H1 (cell line): ENCODE results near the gene PHACTR2. TPM values are rescaled to one million over a fixed set of nuclear protein-coding genes. Genes with fewer than 3 reads are reported as not detected.

Source experiments
- CTCF ChIA-PET: fragments of 300-600 bp; sonication (Branson Sonifier 250); formaldehyde crosslinking; loops from one replicate; lab custom pipeline; 2021; ENCODE audit not compliant: partially characterized antibody; lab: Charles Lee
- POLR2A ChIA-PET: fragments of 300-600 bp; sonication (Branson Sonifier 250); formaldehyde crosslinking; loops from one replicate; lab custom pipeline; 2021; ENCODE audit warnings: inconsistent platforms; ENCODE audit not compliant: partially characterized antibody; lab: Charles Lee
- DNase-seq, 2 experiments: peaks; one replicate each; pipeline versions ENCODE4 v3.0.0 to v3.0.0-alpha.2; 2010 to 2022; ENCODE audit warnings: low spot score in 2 of 2, low read depth in 1 of 2, mixed read lengths in 1 of 2
- FAIRE-seq: peaks from 2 replicates; lab custom pipeline; 2011; peaks lifted over from hg19 to GRCh38; lab: Jason Lieb, UNC
- H2AFZ ChIP-seq: 2 replicates; pipeline ENCODE4 v1.8.1; 2012; ENCODE audit warnings: low read length, inconsistent platforms
- H2AK5ac ChIP-seq: 2 replicates; pipeline ENCODE4 v1.6.1; 2013; ENCODE audit warnings: low read depth, low read length
- H2BK120ac ChIP-seq: replicated peaks from 2 replicates; pipeline ENCODE3; 2013; ENCODE audit warnings: low read depth, low read length, inconsistent platforms
- H2BK12ac ChIP-seq: 2 replicates; pipeline ENCODE4 v1.6.1; 2013; ENCODE audit warnings: low read depth, low read length
- H2BK15ac ChIP-seq: 2 replicates; pipeline ENCODE4 v1.6.1; 2013; ENCODE audit warnings: low read length
- H2BK20ac ChIP-seq: 2 replicates; pipeline ENCODE4 v1.6.1; 2013; ENCODE audit warnings: low read length
- H2BK5ac ChIP-seq: 2 replicates; pipeline ENCODE4 v1.6.1; 2013; ENCODE audit warnings: low read depth, low read length
- H3K14ac ChIP-seq: 2 replicates; pipeline ENCODE4 v1.6.1; 2013; ENCODE audit warnings: inconsistent platforms; ENCODE audit not compliant: insufficient read length
- H3K18ac ChIP-seq: 2 replicates; pipeline ENCODE4 v1.6.1; 2013; ENCODE audit warnings: low read length; ENCODE audit errors: extremely low read depth
- H3K23ac ChIP-seq: 2 replicates; pipeline ENCODE4 v1.6.1; 2013; ENCODE audit warnings: inconsistent platforms; ENCODE audit not compliant: insufficient read length
- H3K23me2 ChIP-seq: 2 replicates; pipeline ENCODE4 v1.6.1; 2013; ENCODE audit warnings: low read depth, low read length
- H3K27ac ChIP-seq: 2 replicates; pipeline ENCODE4 v1.6.1; 2011; ENCODE audit warnings: low read depth, low read length, inconsistent platforms
- H3K27me3 ChIP-seq, 4 experiments: replicated peaks in 1 of 4; 1 replicate in 1 of 4; 2 replicates in 3 of 4; pipeline versions ENCODE4 v1.6.1 to v1.8.1; 2011 to 2013; ENCODE audit warnings: low read length in 3 of 4, mild to moderate bottlenecking in 3 of 4, inconsistent platforms in 2 of 4, mixed read lengths in 2 of 4, moderate library complexity in 1 of 4; ENCODE audit not compliant: control insufficient read depth in 3 of 4, insufficient read depth in 3 of 4; ENCODE audit errors: extremely low read depth in 1 of 4
- H3K36me3 ChIP-seq, 4 experiments: 2 replicates each; pipeline versions ENCODE4 v1.6.1 to v1.8.1; 2011 to 2013; ENCODE audit warnings: mild to moderate bottlenecking in 4 of 4, low read length in 3 of 4, moderate library complexity in 2 of 4, control low read depth in 1 of 4, inconsistent platforms in 1 of 4; ENCODE audit not compliant: insufficient read depth in 4 of 4, control insufficient read depth in 2 of 4
- H3K4ac ChIP-seq: replicated peaks from 2 replicates; pipeline ENCODE3; 2013; ENCODE audit warnings: low read length, low read depth, mixed read lengths, inconsistent platforms; ENCODE audit not compliant: insufficient read length
- H3K4me1 ChIP-seq, 4 experiments: replicated peaks in 1 of 4; 1 replicate in 1 of 4; 2 replicates in 3 of 4; pipeline versions ENCODE4 v1.6.1 to v1.8.1; 2011 to 2013; ENCODE audit warnings: low read length in 3 of 4, inconsistent platforms in 2 of 4, mixed read lengths in 1 of 4; ENCODE audit not compliant: insufficient read depth in 4 of 4, control insufficient read depth in 3 of 4
- H3K4me2 ChIP-seq, 2 experiments: 2 replicates each; pipeline versions ENCODE4 v1.6.1 to v1.8.1; 2011 to 2013; ENCODE audit warnings: low read depth in 2 of 2, low read length in 2 of 2, control low read depth in 1 of 2, inconsistent platforms in 1 of 2, mild to moderate bottlenecking in 1 of 2; ENCODE audit not compliant: insufficient read depth in 1 of 2
- H3K4me3 ChIP-seq, 4 experiments: fragments of 200-600, 300-600 bp in 1 of 4; sonication (generic), shearing (Covaris generic), sonication (Bioruptor Twin) in 1 of 4; 2 replicates each; pipeline versions ENCODE4 v1.5.1 to v1.8.1; 2011 to 2016; ENCODE audit warnings: low read length in 4 of 4, low read depth in 3 of 4, control low read depth in 2 of 4, inconsistent platforms in 2 of 4, mild to moderate bottlenecking in 2 of 4, mixed read lengths in 1 of 4, moderate library complexity in 1 of 4; ENCODE audit not compliant: insufficient read depth in 2 of 4; ENCODE audit errors: extremely low read depth in 1 of 4
- H3K56ac ChIP-seq: replicated peaks from 2 replicates; pipeline ENCODE3; 2013; ENCODE audit warnings: low read depth, mild to moderate bottlenecking, mixed read lengths, low read length, inconsistent platforms; ENCODE audit not compliant: insufficient read length
- H3K79me1 ChIP-seq: 2 replicates; pipeline ENCODE4 v1.6.1; 2013; ENCODE audit warnings: low read depth, low read length, control low read depth
- H3K79me2 ChIP-seq, 2 experiments: 2 replicates each; pipeline versions ENCODE4 v1.6.1 to v1.8.1; 2012 to 2013; ENCODE audit warnings: low read length in 2 of 2, mild to moderate bottlenecking in 2 of 2, inconsistent platforms in 1 of 2; ENCODE audit not compliant: insufficient read depth in 2 of 2, control insufficient read depth in 1 of 2
- H3K9ac ChIP-seq, 4 experiments: replicated peaks in 1 of 4; 1 replicate in 1 of 4; 2 replicates in 3 of 4; pipeline versions ENCODE4 v1.6.1 to v1.8.1; 2011 to 2013; ENCODE audit warnings: low read depth in 3 of 4, low read length in 3 of 4, control low read depth in 2 of 4, mild to moderate bottlenecking in 2 of 4, moderate library complexity in 2 of 4, inconsistent platforms in 1 of 4; ENCODE audit errors: extremely low read depth in 1 of 4
- H3K9me3 ChIP-seq, 2 experiments: 2 replicates each; pipeline versions ENCODE4 v1.6.1 to v1.8.1; 2012 to 2013; ENCODE audit warnings: mild to moderate bottlenecking in 2 of 2, moderate library complexity in 2 of 2, control low read depth in 1 of 2, inconsistent platforms in 1 of 2, low read depth in 1 of 2, low read length in 1 of 2, mixed read lengths in 1 of 2; ENCODE audit not compliant: insufficient read depth in 2 of 2
- H4K20me1 ChIP-seq, 2 experiments: replicated peaks in 1 of 2; 2 replicates each; pipeline versions ENCODE3 to v1.8.1; 2011 to 2013; ENCODE audit warnings: inconsistent platforms in 2 of 2, low read length in 2 of 2, mild to moderate bottlenecking in 1 of 2; ENCODE audit not compliant: insufficient read depth in 2 of 2, control insufficient read depth in 1 of 2
- H4K5ac ChIP-seq: 2 replicates; pipeline ENCODE4 v1.6.1; 2013; ENCODE audit warnings: low read length, low read depth, mixed read lengths, inconsistent platforms; ENCODE audit not compliant: insufficient read length
- H4K8ac ChIP-seq: 2 replicates; pipeline ENCODE4 v1.8.0; 2013; ENCODE audit warnings: mild to moderate bottlenecking, moderate library complexity, low read length, inconsistent platforms; ENCODE audit not compliant: insufficient read depth; ENCODE audit errors: extremely low read depth
- H4K91ac ChIP-seq: replicated peaks from 2 replicates; pipeline ENCODE3; 2013; ENCODE audit warnings: low read length, mixed read lengths, inconsistent platforms; ENCODE audit not compliant: insufficient read length
- EGR1 ChIP-seq: IDR thresholded peaks from 2 replicates; pipeline ENCODE4 v1.6.1; 2011; ENCODE audit warnings: low read depth, low read length, borderline replicate concordance
- GABPA ChIP-seq: IDR thresholded peaks from 2 replicates; pipeline ENCODE4 v1.6.1; 2011; ENCODE audit warnings: mild to moderate bottlenecking, low read length, moderate library complexity, borderline replicate concordance; ENCODE audit not compliant: insufficient read depth
- PHF8 ChIP-seq: fragments of 200-600 bp; sonication (generic); conservative IDR thresholded peaks from 2 replicates; pipeline ENCODE4 v1.7.1; 2012; ENCODE audit warnings: low read depth, mild to moderate bottlenecking, inconsistent platforms, low read length, moderate library complexity
- SIN3A ChIP-seq, 2 experiments: IDR thresholded peaks in 1 of 2; conservative IDR thresholded peaks in 1 of 2; 2 replicates each; pipeline ENCODE4 v1.6.1; 2011 to 2012; ENCODE audit warnings: low read length in 2 of 2, improper control_type of control experiment in 1 of 2, low read depth in 1 of 2, mild to moderate bottlenecking in 1 of 2
- WGBS, 2 experiments: shearing (Covaris generic) in 1 of 2; methylation state at CpG; one replicate each; pipeline versions ENCODE4 v1.1.6 to v1.1.7; 2013 to 2015; ENCODE audit warnings: low lambda C conversion rate in 2 of 2, mixed read lengths in 2 of 2, inconsistent platforms in 1 of 2, low coverage in 1 of 2, missing lambda C conversion rate in 1 of 2; ENCODE audit not compliant: insufficient replicate concordance in 2 of 2, insufficient coverage in 1 of 2, insufficient read length in 1 of 2; ENCODE audit errors: extremely low coverage in 1 of 2, missing lambda C conversion rate in 1 of 2; 5-methylcytosine and 5-hydroxymethylcytosine counted together
- polyA plus RNA-seq, 7 experiments: library from polyadenylated mRNA; depleted of rRNA in 3 of 7; stranded (reverse) in 5 of 7; unstranded in 2 of 7; fragments of >200 nt in 5 of 7; fragments of 200-250 nt in 2 of 7; gene quantifications; 1 replicate in 5 of 7; 2 replicates in 1 of 7; 4 replicates in 1 of 7; pipeline versions ENCODE4 v1.2.1 to v1.2.3, GENCODE V29; 2011 to 2013; ENCODE audit warnings: missing spikeins in 2 of 7, mixed read lengths in 2 of 7
- total RNA-seq: library from RNA; stranded (reverse); fragmentation: NEBNext Ultra II Directional; extraction: Animal tissue kit (Norgen Biotek cat#: 25700); gene quantifications from 2 replicates; pipeline ENCODE4 v1.2.1, GENCODE V29; 2021

Gene PHACTR2
- total and polyA plus RNA-seq, 2 of the 8 experiments (the other 6 are each of a cell fraction or from before 2014, with no cell fraction given), result 16.9 to 131 TPM

GRCh38 chr6:143749891-143750290 is 72.1 kb downstream of the PHACTR2 start:
- H2BK15ac ChIP-seq, result no peak overlapping the region
- H2AFZ ChIP-seq, result no peak overlapping the region
- no peak overlapping the region for H2AK5ac ChIP-seq
- no peak overlapping the region for H3K27ac ChIP-seq
- TF ChIP-seq SIN3A (conservative IDR thresholded peaks at IDR 0.05 in 1 of 2, IDR thresholded peaks at IDR 0.05 in 1 of 2; ENCODE audit: low read depth in 1 of 2, low read length in 2 of 2) (no peak), PHF8 (no peak), GABPA (no peak), EGR1 (no peak)
- TF ChIP-seq, all 59 proteins: peak for 0
- ChIA-PET POLR2A (no interaction called here), CTCF (interaction anchor here (0.7 to 1.9 kb wide), 3 partner anchors 9 to 174 kb away, joined by 3 to 5 read pairs (median 4); no protein-coding TSS in a partner anchor)
- WGBS, 2 experiments, result 81% methylated on average over 1 of the region's 1 CpG; no CpG with 5 or more reads in 1 of the 2 experiments
- Histone ChIP-seq H3K56ac (no peak overlapping the region), H2BK12ac (no peak overlapping the region), H3K4me3 (no peak overlapping the region), H3K4me2 (no peak overlapping the region), H2BK120ac (no peak overlapping the region), H4K20me1 (no peaks in the 10 kb centered on the region), H4K5ac (peak overlapping the region; percentile 12), H3K4ac (no peak overlapping the region), H3K36me3 (peaks cover 0 to 11% (median 1%) of the 10 kb centered on the region in 4 experiments; a peak in 4 of 8 replicates), H3K9me3 (no peaks in the 10 kb centered on the region), H3K9ac (no peak overlapping the region), H2BK20ac (no peak overlapping the region), H3K23ac (no peak overlapping the region), H3K23me2 (peaks cover 2% of the 10 kb centered on the region; the same call in 1 of the 2 replicates), H3K14ac (no peak overlapping the region), H3K27me3 (no peaks in the 10 kb centered on the region), H2BK5ac (no peak overlapping the region), H3K18ac (no peak overlapping the region), H3K4me1 (peaks cover 11 to 47% (median 40%) of the 10 kb centered on the region in 4 experiments), H3K79me2 (peaks cover 0 to 26% of the 10 kb centered on the region in 2 experiments; a peak in 2 of 4 replicates), H3K79me1 (no peaks in the 10 kb centered on the region), H4K8ac (no peak overlapping the region), H4K91ac (no peak overlapping the region)
- DNase-seq (no peak), FAIRE-seq (no peak)
